ENCODE results near the gene BOK. TPM values are rescaled to one million over a fixed set of nuclear protein-coding genes. Genes with fewer than 3 reads are reported as not detected.

BOK gene
- total RNA-seq, 2 donors from 2014 or later = 11.2 to 25.7 TPM

DNA sequence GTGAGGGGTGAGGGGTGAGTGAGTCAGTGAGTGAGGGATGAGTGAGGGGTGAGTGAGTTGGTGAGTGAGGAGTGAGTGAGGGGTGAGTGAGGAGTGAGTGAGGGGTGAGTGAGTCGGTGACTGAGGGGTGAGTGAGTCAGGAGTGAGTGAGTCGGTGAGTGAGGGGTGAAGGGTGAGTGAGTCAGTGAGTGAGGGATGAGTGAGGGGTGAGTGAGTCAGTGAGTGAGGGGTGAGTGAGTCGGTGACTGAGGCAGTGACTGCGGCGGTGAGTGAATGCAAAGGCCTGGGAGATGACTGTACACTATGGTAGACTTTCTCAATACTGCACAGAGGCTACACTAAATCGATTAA is 61.8 kb downstream of the BOK start:
- no peaks in the 10 kb centered on the region for H3K36me3 ChIP-seq
- H3K27ac ChIP-seq = no peak overlapping the region
- TF ChIP-seq, protein P1, sequence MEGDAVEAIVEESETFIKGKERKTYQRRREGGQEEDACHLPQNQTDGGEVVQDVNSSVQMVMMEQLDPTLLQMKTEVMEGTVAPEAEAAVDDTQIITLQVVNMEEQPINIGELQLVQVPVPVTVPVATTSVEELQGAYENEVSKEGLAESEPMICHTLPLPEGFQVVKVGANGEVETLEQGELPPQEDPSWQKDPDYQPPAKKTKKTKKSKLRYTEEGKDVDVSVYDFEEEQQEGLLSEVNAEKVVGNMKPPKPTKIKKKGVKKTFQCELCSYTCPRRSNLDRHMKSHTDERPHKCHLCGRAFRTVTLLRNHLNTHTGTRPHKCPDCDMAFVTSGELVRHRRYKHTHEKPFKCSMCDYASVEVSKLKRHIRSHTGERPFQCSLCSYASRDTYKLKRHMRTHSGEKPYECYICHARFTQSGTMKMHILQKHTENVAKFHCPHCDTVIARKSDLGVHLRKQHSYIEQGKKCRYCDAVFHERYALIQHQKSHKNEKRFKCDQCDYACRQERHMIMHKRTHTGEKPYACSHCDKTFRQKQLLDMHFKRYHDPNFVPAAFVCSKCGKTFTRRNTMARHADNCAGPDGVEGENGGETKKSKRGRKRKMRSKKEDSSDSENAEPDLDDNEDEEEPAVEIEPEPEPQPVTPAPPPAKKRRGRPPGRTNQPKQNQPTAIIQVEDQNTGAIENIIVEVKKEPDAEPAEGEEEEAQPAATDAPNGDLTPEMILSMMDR (IDR thresholded peaks at IDR 0.05) = no peak
- H3K9me3 ChIP-seq = no peaks in the 10 kb centered on the region
- DNase-seq (ENCODE audit: low spot score) = no peak
- no peak overlapping the region for H3K4me3 ChIP-seq
- H3K4me1 ChIP-seq = peaks cover 0 to 38% of the 10 kb centered on the region in 2 donors
- no peaks in the 10 kb centered on the region for H3K27me3 ChIP-seq

Other genes starting within 250 kb of the BOK start
- 100 to 1,000 TPM; 274 to 287 TPM for gene HDLBP, start 243.1 kb upstream of the BOK start, total RNA-seq
- gene SEPTIN2, start 242.8 kb upstream of the BOK start, total RNA-seq = 100 to 1,000 TPM; 143 to 193 TPM
- gene FARP2, start 202.5 kb upstream of the BOK start, total RNA-seq = 10 to 100 TPM; 11.1 to 21.5 TPM
- 100 to 1,000 TPM in 1 of 2 donors, 10 to 100 TPM in 1; 94.5 to 173 TPM for gene STK25, start 50.2 kb upstream of the BOK start, total RNA-seq
- gene THAP4, start 78.4 kb downstream of the BOK start, total RNA-seq = 10 to 100 TPM; 76.8 to 94.7 TPM
- 10 to 100 TPM; 47.8 to 53.0 TPM for gene ATG4B, start 78.9 kb downstream of the BOK start, total RNA-seq
- 1 to 10 TPM; 6.4 to 6.6 TPM for gene DTYMK, start 128.1 kb downstream of the BOK start, total RNA-seq
- gene ING5, start 143.3 kb downstream of the BOK start, total RNA-seq = 10 to 100 TPM; 21.9 to 32.7 TPM
- gene D2HGDH, start 175.9 kb downstream of the BOK start, total RNA-seq = 10 to 100 TPM in 1 of 2 donors, 1 to 10 TPM in 1; 7.5 to 11.7 TPM
- gene GAL3ST2, start 218.1 kb downstream of the BOK start, total RNA-seq = 1 to 10 TPM in 1 of 2 donors, under 1 TPM in 1; 0.56 to 1.1 TPM

All from right atrium auricular region (tissue), 2 donors.